K562 (cell line): Measurements from ENCODE around the gene SPPL2C. TPM values are rescaled to one million over a fixed set of nuclear protein-coding genes. Genes with fewer than 3 reads are reported as not detected.

Experiments
- ATAC-seq: fragments of 200-7000 bp; cut with Tn5 transposase; 3 replicates; pipeline ENCODE4 v1.9.1; 2020; ENCODE audit warnings: moderate library complexity
- BruUV-seq: library from RNA; stranded (reverse); fragments of 400-500 nt; replicated peaks from 2 replicates; lab custom pipeline; 2021; lab: Mats Ljungman, UMichigan
- CTCF ChIA-PET: fragments of 300-600 bp; formaldehyde crosslinking; extraction: SDS; loops from one replicate; lab custom pipeline; 2021; ENCODE audit warnings: low intra/inter-chr PET ratio; lab: Yijun Ruan, JAX
- POLR2A ChIA-PET: fragments of 300-600, 350-650 bp; sonication (Branson Sonifier 250); formaldehyde crosslinking; extraction: SDS; loops from one replicate; lab custom pipeline; 2021; ENCODE audit warnings: antibody characterized with exemption, inconsistent platforms; lab: Yijun Ruan, JAX
- DNase-seq, 4 experiments: peaks; one replicate each; pipeline versions ENCODE4 v3.0.0 to v3.0.0-alpha.2; 2011 to 2018; ENCODE audit warnings: low spot score in 3 of 4, mixed read lengths in 3 of 4; ENCODE audit errors: extremely low read depth in 1 of 4
- FAIRE-seq: peaks from 2 replicates; lab custom pipeline; 2011; peaks lifted over from hg19 to GRCh38; lab: Jason Lieb, UNC
- H2AFZ ChIP-seq: 2 replicates; pipeline ENCODE4 v1.6.0; 2011; ENCODE audit warnings: low read depth, low read length, control low read depth, inconsistent platforms
- H3K27ac ChIP-seq: fragments of 200-600 bp; 3 replicates; pipeline ENCODE4 v1.8.0; 2011; ENCODE audit warnings: low read depth, mild to moderate bottlenecking, control low read depth, inconsistent platforms, low read length, moderate library complexity, mixed read lengths; ENCODE audit errors: extremely low read depth
- H3K27me3 ChIP-seq, 2 experiments: fragments of 300-600 bp in 1 of 2; 2 replicates in 1 of 2; 3 replicates in 1 of 2; pipeline versions ENCODE4 v1.6.0 to v1.8.0; 2011; ENCODE audit warnings: inconsistent platforms in 2 of 2, low read length in 2 of 2, mild to moderate bottlenecking in 1 of 2, mixed read lengths in 1 of 2, moderate library complexity in 1 of 2; ENCODE audit not compliant: control insufficient read depth in 2 of 2, insufficient read depth in 2 of 2
- H3K36me3 ChIP-seq: fragments of 300-600 bp; 3 replicates; pipeline ENCODE4 v1.8.0; 2011; ENCODE audit warnings: mild to moderate bottlenecking, low read length, inconsistent platforms; ENCODE audit not compliant: control insufficient read depth, insufficient read depth
- H3K4me1 ChIP-seq, 2 experiments: fragments of 200-600 bp in 1 of 2; replicated peaks in 1 of 2; 2 replicates in 1 of 2; 3 replicates in 1 of 2; pipeline versions ENCODE4 v1.5.1 to v1.8.0; 2011; ENCODE audit warnings: inconsistent platforms in 2 of 2, low read length in 2 of 2, mild to moderate bottlenecking in 1 of 2, mixed read lengths in 1 of 2, moderate library complexity in 1 of 2; ENCODE audit not compliant: control insufficient read depth in 2 of 2, insufficient read depth in 2 of 2
- H3K4me2 ChIP-seq: 2 replicates; pipeline ENCODE4 v1.6.1; 2011; ENCODE audit warnings: low read length, control low read depth, inconsistent platforms, mixed read lengths; ENCODE audit not compliant: insufficient read depth
- H3K4me3 ChIP-seq: fragments of 200-600 bp; sonication (generic), shearing (Covaris generic); 2 replicates; pipeline ENCODE4 v1.5.1; 2016; ENCODE audit warnings: control low read depth, inconsistent platforms
- H3K79me2 ChIP-seq: fragments of 200-600 bp; 3 replicates; pipeline ENCODE4 v1.8.0; 2011; ENCODE audit warnings: low read length, inconsistent platforms; ENCODE audit not compliant: control insufficient read depth, insufficient read depth
- H3K9ac ChIP-seq, 2 experiments: 2 replicates each; pipeline versions ENCODE4 v1.6.0 to v1.6.1; 2011; ENCODE audit warnings: low read depth in 2 of 2, low read length in 2 of 2, control low read depth in 1 of 2, inconsistent platforms in 1 of 2, mild to moderate bottlenecking in 1 of 2, mixed read lengths in 1 of 2; ENCODE audit not compliant: insufficient read depth in 1 of 2
- H3K9me1 ChIP-seq: one replicate; pipeline ENCODE4 v1.6.0; 2011; ENCODE audit warnings: inconsistent platforms, mild to moderate bottlenecking, low read length, moderate library complexity; ENCODE audit not compliant: control insufficient read depth, insufficient read depth
- H3K9me3 ChIP-seq: replicated peaks from 2 replicates; pipeline ENCODE4 v1.5.1; 2011; ENCODE audit warnings: low read depth, low read length, inconsistent platforms; ENCODE audit not compliant: control insufficient read depth, insufficient read depth
- H4K20me1 ChIP-seq: replicated peaks from 2 replicates; pipeline ENCODE4 v1.6.1; 2011; ENCODE audit warnings: low read length, inconsistent platforms, mixed read lengths; ENCODE audit not compliant: control insufficient read depth, insufficient read depth
- EGR1 ChIP-seq: fragments of 450-650 bp; conservative IDR thresholded peaks from 2 replicates; pipeline ENCODE4 v1.6.1; 2017; ENCODE audit warnings: mild to moderate bottlenecking
- SAP30 ChIP-seq: fragments of 200-600 bp; sonication (generic); IDR thresholded peaks from 2 replicates; pipeline ENCODE4 v1.6.1; 2012; ENCODE audit warnings: borderline replicate concordance, low read depth, mild to moderate bottlenecking, moderate library complexity, low read length, control low read depth, inconsistent platforms; ENCODE audit not compliant: insufficient read depth, poor library complexity, severe bottlenecking
- ZNF280A ChIP-seq: fragments of 450-650 bp; IDR thresholded peaks from 2 replicates; pipeline ENCODE4 v1.6.1; 2018; ENCODE audit warnings: mild to moderate bottlenecking, low read depth; ENCODE audit not compliant: partially characterized antibody
- ZNF695 ChIP-seq: fragments of 450-650 bp; formaldehyde crosslinking; IDR thresholded peaks from 2 replicates; pipeline ENCODE4 v1.4.0; 2020; ENCODE audit warnings: mild to moderate bottlenecking, moderate library complexity
- WGBS: fragments of 100-300 bp; shearing (Covaris generic); methylation state at CpG from one replicate; pipeline ENCODE4 v1.1.6; 2016; ENCODE audit warnings: low coverage, mixed read lengths; ENCODE audit not compliant: insufficient coverage; ENCODE audit errors: missing lambda C conversion rate; 5-methylcytosine and 5-hydroxymethylcytosine counted together
- in situ Hi-C: fragments of 300-500 bp; cut with MboI; formaldehyde crosslinking; loops from 4 replicates; pipeline ENCODE4 v1.15.0; 2018; ENCODE audit warnings: inconsistent platforms, mixed read lengths
- intact Hi-C: fragments of 100-400 bp; cut with micrococcal nuclease; formaldehyde crosslinking; loops from 2 replicates; pipeline ENCODE4 v1.14.2; 2022
- polyA plus RNA-seq, 8 experiments: library from polyadenylated mRNA; depleted of rRNA in 4 of 8; stranded (reverse) in 5 of 8; unstranded in 3 of 8; fragments of >200 nt; fragmentation: Nextera tagmentation in 2 of 8; fragmentation: Illumina TruSeq in 1 of 8; extraction: Ambion mirVana in 2 of 8; extraction: Trizol in 1 of 8; gene quantifications; 2 replicates each; pipeline versions ENCODE4 v1.2.1 to v1.2.3, GENCODE V29; 2011 to 2014; ENCODE audit warnings: inconsistent platforms in 1 of 8, missing spikeins in 1 of 8
- total RNA-seq, 7 experiments: library from RNA; depleted of rRNA in 6 of 7; stranded (reverse); fragments of >200 nt in 6 of 7; fragmentation: Illumina TruSeq in 2 of 7; extraction: Trizol in 2 of 7; gene quantifications; 2 replicates each; pipeline versions ENCODE4 v1.2.1 to v1.2.3, GENCODE V29; 2011 to 2021; ENCODE audit warnings: low replicate concordance in 1 of 7

The SPPL2C gene
- total and polyA plus RNA-seq, 9 of the 15 experiments (the other 6 are each of a cell fraction or from before 2014, with no cell fraction given), result not detected

DNA sequence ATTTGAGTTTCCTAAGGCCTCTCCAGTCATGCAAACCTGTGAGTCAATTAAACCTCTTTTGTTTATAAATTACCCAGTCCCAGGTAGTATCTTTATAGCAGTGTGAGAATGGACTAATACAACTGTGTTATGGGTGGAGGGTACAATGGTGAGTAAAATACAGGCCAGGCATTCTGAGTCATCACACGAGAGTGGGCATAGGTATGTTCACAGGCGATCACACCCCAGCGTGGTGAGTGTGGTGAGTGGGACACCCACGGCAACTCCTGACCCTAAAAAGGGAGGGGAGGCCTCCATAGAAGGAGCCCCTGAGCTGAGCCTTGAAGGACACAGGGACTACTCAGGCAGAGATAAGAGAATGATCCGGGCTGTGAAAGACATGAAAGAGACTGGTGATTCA is 27.0 kb downstream of the SPPL2C start:
- no peak overlapping the region for H3K4me2 ChIP-seq
- no peak overlapping the region for H3K9ac ChIP-seq
- H3K27me3 ChIP-seq, result peaks cover 5 to 22% of the 10 kb centered on the region in 2 experiments; a peak in 4 of 5 replicates
- ChIA-PET POLR2A (no interaction called here), CTCF (no interaction called here)
- H3K79me2 ChIP-seq, result no peaks in the 10 kb centered on the region
- WGBS, result 3% methylated on average over 5 of the region's 5 CpGs
- H3K4me3 ChIP-seq, result no peak overlapping the region
- H2AFZ ChIP-seq, result no peak overlapping the region
- no peak for ATAC-seq
- H4K20me1 ChIP-seq, result no peaks in the 10 kb centered on the region
- no peak for FAIRE-seq
- H3K36me3 ChIP-seq, result no peaks in the 10 kb centered on the region
- no peaks in the 10 kb centered on the region for H3K9me1 ChIP-seq
- in situ Hi-C loops, result no loop called here
- intact Hi-C loops, result no loop called here
- DNase-seq, result no peak
- H3K9me3 ChIP-seq, result no peaks in the 10 kb centered on the region
- no peak overlapping the region for H3K27ac ChIP-seq
- no peak for TF ChIP-seq SAP30
- TF ChIP-seq ZNF280A, result no peak
- TF ChIP-seq EGR1, result peak; percentile 59
- no peak for TF ChIP-seq ZNF695 (CRISPR knock-in tag)
- H3K4me1 ChIP-seq, result peaks cover 3 to 11% of the 10 kb centered on the region in 2 experiments; a peak in 2 of 5 replicates
- BruUV-seq, result no TSS peak
